HUES64 (cell line): ENCODE data around the gene PLCG2.

ENCODE experiments used
- H3K27ac ChIP-seq: 2 replicates; pipeline ENCODE4 v1.7.0; 2013; ENCODE audit warnings: low read depth, low read length, inconsistent platforms
- H3K27me3 ChIP-seq: 2 replicates; pipeline ENCODE4 v1.6.1; 2013; ENCODE audit warnings: mild to moderate bottlenecking, low read length; ENCODE audit not compliant: insufficient read depth
- H3K36me3 ChIP-seq: 2 replicates; pipeline ENCODE4 v1.6.1; 2013; ENCODE audit warnings: mild to moderate bottlenecking, low read length; ENCODE audit not compliant: insufficient read depth
- H3K4me1 ChIP-seq: 2 replicates; pipeline ENCODE4 v1.6.1; 2013; ENCODE audit warnings: mild to moderate bottlenecking, low read length, moderate library complexity; ENCODE audit not compliant: insufficient read depth
- H3K4me3 ChIP-seq: 2 replicates; pipeline ENCODE4 v1.5.1; 2013; ENCODE audit warnings: mild to moderate bottlenecking, low read length, moderate library complexity
- H3K9ac ChIP-seq: 2 replicates; pipeline ENCODE4 v1.6.1; 2013; ENCODE audit warnings: mild to moderate bottlenecking, low read depth, low read length
- H3K9me3 ChIP-seq: 2 replicates; pipeline ENCODE4 v1.6.1; 2013; ENCODE audit warnings: low read depth, low read length; ENCODE audit not compliant: insufficient read depth
- WGBS: fragments of 150-250, 120-280 bp; methylation state at CpG from one replicate; pipeline ENCODE4 v1.1.7; 2013; ENCODE audit warnings: missing lambda C conversion rate; 5-methylcytosine and 5-hydroxymethylcytosine counted together

Gene PLCG2

GRCh38 chr16:81836279-81837054 is 57.4 kb downstream of the PLCG2 start:
- Histone ChIP-seq H3K9me3 (no peaks in the 10 kb centered on the region), H3K27me3 (no peaks in the 10 kb centered on the region), H3K9ac (no peak overlapping the region), H3K27ac (no peak overlapping the region), H3K4me3 (no peak overlapping the region), H3K36me3 (no peaks in the 10 kb centered on the region), H3K4me1 (no peaks in the 10 kb centered on the region; the same call in 1 of the 2 replicates)
- 84% methylated on average over 11 of the region's 12 CpGs for WGBS

GRCh38 chr16:81837312-81837751 is 58.2 kb downstream of the PLCG2 start:
- no peak overlapping the region for H3K4me3 ChIP-seq
- H3K27ac ChIP-seq, result no peak overlapping the region
- no peak overlapping the region for H3K9ac ChIP-seq
- WGBS, result 86% methylated on average over 9 of the region's 9 CpGs
- H3K27me3 ChIP-seq, result no peaks in the 10 kb centered on the region
- H3K36me3 ChIP-seq, result no peaks in the 10 kb centered on the region
- H3K4me1 ChIP-seq, result no peaks in the 10 kb centered on the region; the same call in 1 of the 2 replicates
- H3K9me3 ChIP-seq, result no peaks in the 10 kb centered on the region

DNA sequence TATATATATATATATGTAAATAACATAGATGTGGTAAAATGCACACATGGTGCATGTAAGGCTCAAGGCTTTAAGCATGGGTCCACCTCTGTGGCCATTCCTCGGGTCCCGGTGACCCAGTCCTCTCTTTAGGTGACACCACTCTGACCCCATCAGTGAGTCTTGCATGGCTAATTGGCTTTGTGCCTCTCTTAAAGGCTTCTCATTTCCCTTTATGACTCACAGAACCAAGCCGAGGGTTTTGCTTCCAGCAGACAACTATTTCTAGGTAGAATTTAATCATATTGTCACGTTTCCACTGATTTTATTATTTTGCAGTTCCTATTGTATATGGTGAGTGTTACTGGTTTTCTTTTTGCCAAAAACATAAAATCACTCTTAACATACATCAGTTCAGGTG is 59.7 kb downstream of the PLCG2 start:
- H3K27me3 ChIP-seq, result no peaks in the 10 kb centered on the region
- no peak overlapping the region for H3K9ac ChIP-seq
- H3K9me3 ChIP-seq, result no peaks in the 10 kb centered on the region
- H3K27ac ChIP-seq, result no peak overlapping the region
- no peak overlapping the region for H3K4me3 ChIP-seq
- WGBS, result 80% methylated on average over 3 of the region's 4 CpGs
- H3K4me1 ChIP-seq, result no peaks in the 10 kb centered on the region; the same call in 1 of the 2 replicates
- no peaks in the 10 kb centered on the region for H3K36me3 ChIP-seq

GRCh38 chr16:81841722-81842121 is 62.6 kb downstream of the PLCG2 start:
- Histone ChIP-seq H3K9me3 (no peaks in the 10 kb centered on the region), H3K36me3 (no peaks in the 10 kb centered on the region), H3K27me3 (no peaks in the 10 kb centered on the region), H3K27ac (no peak overlapping the region), H3K9ac (no peak overlapping the region), H3K4me3 (no peak overlapping the region), H3K4me1 (no peaks in the 10 kb centered on the region; the same call in 1 of the 2 replicates)
- 86% methylated on average over 7 of the region's 7 CpGs for WGBS

- H3K4me1 ChIP-seq, result no peaks in the 10 kb centered on the region
- no peaks in the 10 kb centered on the region for H3K27me3 ChIP-seq
- WGBS, result 87% methylated on average over 12 of the region's 12 CpGs
These were observed 63.6 kb downstream of the PLCG2 start for GRCh38 chr16:81842564-81843242.

DNA sequence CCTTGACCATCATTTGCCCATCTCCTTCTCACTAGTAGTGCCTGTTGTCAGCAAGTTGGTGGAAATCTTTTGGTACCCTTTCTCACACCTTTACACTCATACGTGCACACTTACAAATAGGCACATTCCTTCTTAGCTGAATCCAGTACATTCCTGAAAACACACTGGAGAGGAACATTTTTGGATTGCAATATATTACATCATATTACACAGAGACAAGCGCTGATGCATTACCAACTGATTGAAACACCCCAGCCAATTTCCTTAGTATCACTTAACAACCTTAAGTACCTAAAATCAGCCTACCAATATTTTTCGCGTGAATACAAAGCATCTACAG is 64.1 kb downstream of the PLCG2 start:
- Histone ChIP-seq H3K27me3 (no peaks in the 10 kb centered on the region), H3K36me3 (no peaks in the 10 kb centered on the region), H3K4me1 (no peaks in the 10 kb centered on the region), H3K27ac (no peak overlapping the region), H3K9ac (no peak overlapping the region), H3K9me3 (no peaks in the 10 kb centered on the region), H3K4me3 (no peak overlapping the region)
- 89% methylated on average over 4 of the region's 4 CpGs for WGBS

More at GRCh38 chr16:81842564-81843242, 63.6 kb downstream of the PLCG2 start:
- H3K4me3 ChIP-seq, result no peak overlapping the region
- H3K27ac ChIP-seq, result no peak overlapping the region
- no peaks in the 10 kb centered on the region for H3K36me3 ChIP-seq
- H3K9me3 ChIP-seq, result no peaks in the 10 kb centered on the region
- H3K9ac ChIP-seq, result no peak overlapping the region

- Histone ChIP-seq H3K27ac (no peak overlapping the region), H3K9me3 (no peaks in the 10 kb centered on the region)
These were observed 64.6 kb downstream of the PLCG2 start for GRCh38 chr16:81843683-81844082.

DNA sequence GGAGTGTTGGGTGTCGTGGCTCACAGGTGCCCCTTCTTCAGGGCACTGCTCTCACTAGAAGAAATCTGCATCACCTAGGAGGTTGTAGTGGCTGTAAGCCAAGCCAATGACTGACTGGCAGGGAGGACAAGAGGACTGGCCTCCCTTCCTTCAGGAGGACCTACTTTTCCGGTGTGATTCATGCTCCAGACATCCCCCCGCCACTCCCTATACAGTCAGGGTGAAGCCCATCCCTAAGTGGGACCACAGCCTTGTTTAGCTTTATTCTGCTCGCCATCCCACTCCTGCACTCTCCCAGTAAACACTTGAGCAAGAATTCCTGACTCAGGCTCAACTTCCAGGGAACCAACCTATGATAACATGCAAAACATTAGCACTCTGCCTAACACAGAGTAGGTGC is 67.0 kb downstream of the PLCG2 start:
- Histone ChIP-seq H3K27me3 (no peaks in the 10 kb centered on the region), H3K4me1 (no peaks in the 10 kb centered on the region), H3K9me3 (no peaks in the 10 kb centered on the region), H3K4me3 (no peak overlapping the region), H3K9ac (no peak overlapping the region), H3K36me3 (no peaks in the 10 kb centered on the region), H3K27ac (no peak overlapping the region)
- 88% methylated on average over 4 of the region's 4 CpGs for WGBS

More at GRCh38 chr16:81843683-81844082, 64.6 kb downstream of the PLCG2 start:
- H3K36me3 ChIP-seq, result no peaks in the 10 kb centered on the region
- WGBS, result 91% methylated on average over 8 of the region's 8 CpGs
- H3K4me3 ChIP-seq, result no peak overlapping the region
- no peak overlapping the region for H3K9ac ChIP-seq
- no peaks in the 10 kb centered on the region for H3K4me1 ChIP-seq
- H3K27me3 ChIP-seq, result no peaks in the 10 kb centered on the region

- Histone ChIP-seq H3K4me3 (no peak overlapping the region), H3K27ac (no peak overlapping the region), H3K27me3 (no peaks in the 10 kb centered on the region), H3K4me1 (no peaks in the 10 kb centered on the region), H3K36me3 (no peaks in the 10 kb centered on the region), H3K9me3 (no peaks in the 10 kb centered on the region), H3K9ac (no peak overlapping the region)
- 89% methylated on average over 3 of the region's 4 CpGs for WGBS
These were observed 69.3 kb downstream of the PLCG2 start for GRCh38 chr16:81848306-81848853.

DNA sequence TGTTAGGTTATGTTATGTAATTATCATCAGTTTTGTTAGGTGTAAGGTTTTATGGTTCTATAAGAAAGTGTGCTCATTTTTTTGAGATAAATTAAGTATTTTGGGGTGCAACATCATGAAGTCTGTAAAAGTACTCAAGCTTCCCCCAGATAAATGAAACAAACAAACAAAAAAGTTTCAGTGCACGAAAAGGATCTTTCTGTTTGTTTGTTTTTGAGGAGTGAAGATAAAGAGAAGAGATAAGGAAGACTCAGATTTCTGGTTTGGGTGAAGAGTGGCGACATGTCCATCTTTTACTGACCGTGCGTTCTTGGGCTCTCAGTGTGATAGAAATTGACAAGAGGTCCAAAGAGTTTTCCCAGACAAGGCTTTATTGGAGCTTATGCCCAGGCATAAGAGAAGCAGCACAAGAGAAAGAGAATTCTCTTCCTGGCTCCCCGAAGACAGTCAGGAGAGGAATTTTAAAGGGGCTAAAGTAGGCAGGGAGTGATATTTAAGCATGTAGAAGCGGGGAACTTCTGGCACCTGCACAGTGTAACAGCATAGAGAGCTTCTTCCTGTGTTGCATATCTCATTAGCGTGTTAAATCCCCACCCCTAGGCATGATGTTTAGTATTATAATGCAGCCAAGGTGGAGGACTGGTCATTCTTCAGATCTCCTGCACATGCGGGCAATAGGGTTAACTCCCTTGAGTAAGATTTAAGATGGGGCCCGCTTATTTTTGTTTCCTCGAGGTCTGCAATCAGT is 71.3 kb downstream of the PLCG2 start:
- H3K36me3 ChIP-seq, result no peaks in the 10 kb centered on the region

DNA sequence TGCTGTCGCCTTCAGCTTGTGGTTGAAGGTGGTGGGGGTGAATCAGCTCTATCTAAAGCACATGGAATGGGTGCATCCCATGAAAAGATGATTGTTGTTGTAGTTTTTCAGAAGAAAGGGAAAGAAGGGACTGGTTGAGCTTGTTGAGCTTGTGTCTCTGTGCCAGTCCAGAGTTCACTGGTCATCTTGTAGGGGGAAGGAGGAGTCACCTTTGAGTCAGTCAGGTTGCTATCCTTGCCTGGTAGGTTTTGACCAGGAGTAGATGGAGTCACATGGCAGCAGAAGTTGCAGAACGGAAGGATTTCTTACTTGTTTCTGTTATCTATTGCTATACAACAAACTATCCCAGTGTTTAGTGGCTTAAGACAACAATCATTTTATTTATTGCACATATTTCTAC is 73.3 kb downstream of the PLCG2 start:
- no peak overlapping the region for H3K9ac ChIP-seq
- H3K27ac ChIP-seq, result no peak overlapping the region
- H3K4me1 ChIP-seq, result no peaks in the 10 kb centered on the region
- WGBS, result 99% methylated on average over 2 of the region's 2 CpGs
- H3K27me3 ChIP-seq, result no peaks in the 10 kb centered on the region
- H3K36me3 ChIP-seq, result no peaks in the 10 kb centered on the region
- no peaks in the 10 kb centered on the region for H3K9me3 ChIP-seq
- no peak overlapping the region for H3K4me3 ChIP-seq

More for the DNA sequence above, 71.3 kb downstream of the PLCG2 start:
- Histone ChIP-seq H3K9me3 (no peaks in the 10 kb centered on the region), H3K27me3 (no peaks in the 10 kb centered on the region), H3K27ac (no peak overlapping the region), H3K4me1 (no peaks in the 10 kb centered on the region), H3K4me3 (no peak overlapping the region), H3K9ac (no peak overlapping the region)
- 90% methylated on average over 10 of the region's 10 CpGs for WGBS
